GM21619 (cell line): ENCODE results near the gene MED12L.
A peak's percentile ranks its signal among the peaks of the same experiment; 100 is the strongest.
"Not testable (repeated sequence)": the region's sequence is repeated elsewhere in the genome, so short reads cannot be mapped to it uniquely, and the experiment has no call there.

Source experiments
- ATAC-seq: cut with Tn5 transposase; IDR thresholded peaks from one replicate; pipeline ENCODE4 v1.9.1; 2021; ENCODE audit not compliant: unreplicated experiment

MED12L gene

DNA sequence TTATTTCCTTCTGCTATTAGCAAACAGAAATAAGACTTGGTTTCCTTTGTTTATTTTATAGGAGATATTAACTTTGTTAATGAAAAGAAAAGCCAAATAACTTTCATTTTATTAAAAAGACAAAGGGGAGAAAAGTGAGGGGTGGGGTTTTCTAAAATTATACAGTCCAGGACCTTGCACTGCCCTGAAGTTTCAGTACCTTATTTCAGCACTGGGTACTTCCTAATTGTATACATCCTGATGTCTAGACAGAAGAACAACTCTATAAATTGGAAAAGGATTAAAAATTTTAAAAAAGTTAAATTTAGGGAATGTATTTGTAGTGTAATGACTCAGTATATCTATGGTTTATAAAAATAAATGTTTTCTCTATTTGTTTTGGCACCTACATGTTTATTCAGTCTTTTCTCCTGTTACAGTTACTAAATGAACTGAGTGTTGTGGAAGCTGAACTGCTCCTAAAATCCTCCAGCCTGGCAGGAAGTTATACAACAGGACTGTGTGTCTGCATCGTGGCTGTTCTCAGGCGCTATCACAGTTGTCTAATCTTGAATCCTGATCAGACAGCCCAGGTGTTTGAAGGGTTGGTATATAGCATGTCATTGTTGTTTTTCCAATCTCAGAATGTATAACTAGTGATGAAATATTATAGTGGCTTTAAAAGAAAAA is 271.5 kb downstream of the MED12L start:
- ATAC-seq = no peak

DNA sequence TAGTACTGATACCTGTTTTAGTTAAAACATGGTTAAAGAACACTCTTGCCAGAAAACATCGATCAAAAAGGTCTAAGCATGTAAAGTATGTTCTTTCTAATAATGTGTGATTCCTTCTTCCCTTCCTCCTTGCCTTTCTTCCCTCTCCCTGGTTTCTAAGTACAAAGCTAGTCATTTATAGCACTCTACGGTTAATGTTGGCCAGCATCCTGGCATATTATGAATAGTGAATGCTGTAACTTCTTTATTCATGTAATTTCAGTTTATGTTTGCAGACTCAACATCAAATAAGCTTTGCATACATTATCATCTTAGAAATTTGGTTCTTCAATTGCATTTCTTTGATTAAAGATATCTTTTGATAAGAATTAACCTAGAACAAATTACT is 272.0 kb downstream of the MED12L start:
- no peak for ATAC-seq

DNA sequence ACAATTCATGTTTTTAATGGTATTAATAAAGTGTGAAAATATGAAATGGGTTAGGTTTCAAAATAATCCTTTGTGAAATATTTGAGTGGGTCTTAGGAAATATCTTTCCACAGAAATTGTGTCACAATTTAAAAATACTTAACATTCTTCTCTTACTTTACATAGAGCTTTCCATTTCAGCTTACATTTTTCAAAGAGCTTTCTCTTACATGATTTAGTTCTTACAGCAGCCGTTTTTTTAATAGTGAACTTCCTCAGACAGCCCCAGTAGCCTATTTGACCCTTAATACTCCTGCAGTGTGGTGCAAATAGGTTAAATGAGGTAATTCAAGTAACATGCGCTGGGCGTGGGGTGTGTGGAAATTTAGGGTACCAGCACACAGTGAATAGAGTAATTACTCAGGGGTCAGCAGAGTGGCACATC is 277.3 kb downstream of the MED12L start:
- ATAC-seq = no peak

DNA sequence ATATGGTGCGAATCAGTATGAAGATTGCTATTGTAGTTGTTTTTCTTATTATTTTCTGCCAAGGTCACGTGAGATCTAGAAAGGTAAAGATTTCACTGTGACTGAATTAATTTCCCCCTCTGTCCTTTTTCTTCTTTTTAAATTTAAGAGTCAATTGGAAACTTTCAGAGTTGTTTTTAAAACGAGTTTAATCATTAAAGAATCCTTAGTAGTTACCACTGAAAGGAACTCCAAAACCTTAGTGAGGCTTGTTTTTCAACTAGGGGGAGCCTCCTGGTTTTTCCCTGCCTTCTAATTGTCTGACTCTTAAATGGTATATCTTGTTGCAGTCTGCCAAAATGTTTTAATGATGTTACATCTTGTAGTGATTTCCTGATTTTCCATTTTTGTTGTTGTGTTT is 281.5 kb downstream of the MED12L start:
- no peak for ATAC-seq

DNA sequence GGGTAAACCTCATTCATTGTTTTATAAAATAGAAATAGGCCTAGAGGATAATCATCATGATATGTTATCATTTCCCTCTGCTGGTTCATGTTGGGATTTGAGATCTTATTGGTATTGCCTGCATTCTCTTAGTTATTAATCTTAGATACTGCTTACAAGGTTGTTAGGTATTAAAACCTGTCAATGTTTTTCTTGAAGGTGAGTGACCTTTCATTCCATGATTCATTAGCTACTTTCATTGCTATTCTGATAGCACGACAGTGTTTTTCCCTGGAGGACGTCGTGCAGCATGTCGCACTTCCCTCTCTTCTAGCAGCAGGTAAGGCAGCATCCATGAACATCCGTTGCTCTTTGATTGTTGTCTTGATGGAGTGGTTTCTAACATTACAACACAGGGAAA is 282.0 kb downstream of the MED12L start:
- ATAC-seq = no peak

DNA sequence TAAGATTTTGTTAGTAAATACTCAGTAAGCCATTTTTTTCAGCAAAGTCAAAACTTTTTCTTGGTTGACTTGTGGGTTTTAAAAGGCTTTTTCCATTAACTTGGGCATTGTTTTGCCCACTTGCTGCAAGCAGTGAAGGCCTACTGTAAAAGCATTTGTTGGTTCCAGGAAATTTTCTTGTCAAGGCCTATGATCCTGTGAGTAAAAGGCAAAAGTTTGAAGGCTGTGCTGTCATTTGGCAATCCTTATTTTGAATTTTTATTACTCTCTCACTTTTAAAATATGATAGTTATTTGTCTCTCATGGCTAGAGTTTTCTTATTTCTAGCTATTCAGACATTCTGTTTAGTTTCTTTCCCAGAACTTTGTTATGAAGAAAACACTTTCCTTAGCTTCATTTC is 286.1 kb downstream of the MED12L start:
- ATAC-seq = no peak

DNA sequence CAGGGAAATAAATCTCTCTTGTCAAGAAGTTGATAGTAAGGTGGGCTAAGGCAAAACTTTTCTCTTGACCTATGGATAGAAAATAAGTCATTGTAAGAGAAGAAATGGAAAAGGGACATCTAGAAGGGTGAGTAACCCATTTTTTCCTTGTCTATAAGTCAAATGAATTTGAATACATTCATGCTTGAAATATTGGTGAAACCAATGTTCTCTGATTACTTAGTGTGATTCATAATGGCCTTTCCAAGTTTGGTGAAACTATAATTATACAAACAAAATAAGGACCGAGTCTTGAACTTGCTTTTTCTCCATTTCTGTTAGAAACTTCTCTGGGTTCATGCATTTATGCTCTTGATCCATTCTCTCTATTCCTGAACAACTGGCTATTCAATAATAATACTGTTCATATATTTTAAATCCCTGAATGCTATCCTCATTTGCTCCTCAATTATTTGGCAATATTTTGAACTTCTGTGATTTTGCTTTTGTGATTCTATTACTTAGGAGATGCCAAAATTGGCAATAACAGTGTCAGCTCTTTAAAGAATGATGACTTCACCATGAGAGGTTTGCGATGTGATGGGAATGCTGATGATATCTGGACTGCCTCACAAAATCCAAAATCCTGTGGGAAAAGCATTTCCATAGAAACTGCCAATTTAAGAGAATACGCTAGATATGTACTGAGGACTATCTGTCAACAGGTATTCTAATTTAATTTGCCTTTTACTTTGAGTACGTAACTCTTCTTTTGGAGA is 286.8 kb downstream of the MED12L start:
- ATAC-seq = no peak

DNA sequence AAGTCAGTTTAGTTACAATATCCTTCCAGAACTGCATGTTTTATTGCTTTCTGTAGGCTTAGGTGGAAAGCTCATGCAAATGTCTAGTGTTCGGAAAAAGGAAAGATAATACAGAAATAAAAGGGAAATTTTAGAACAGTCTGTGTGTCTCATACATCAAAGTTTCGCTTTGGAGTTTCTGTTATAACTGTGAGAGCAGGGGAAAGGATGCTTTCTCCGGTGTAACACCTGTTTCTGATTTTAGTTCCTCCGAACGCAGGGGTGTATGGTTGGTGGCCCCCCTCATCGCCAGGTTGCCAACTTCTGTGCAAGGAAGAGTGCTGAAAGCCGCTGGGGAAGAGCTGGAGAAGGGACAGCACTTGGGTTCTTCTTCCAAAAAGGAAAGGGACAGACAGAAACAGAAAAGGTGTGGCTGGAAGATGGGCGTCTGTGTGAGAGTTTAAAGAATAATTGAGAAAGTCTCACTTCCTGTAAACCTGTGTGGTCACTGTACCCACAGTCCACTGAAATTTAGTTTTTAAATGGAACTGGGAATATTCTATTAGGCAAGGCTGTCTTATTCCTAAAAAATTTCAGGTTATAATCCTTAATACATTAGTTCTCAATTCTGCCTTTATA is 292.4 kb downstream of the MED12L start:
- ATAC-seq = peak; percentile 47

DNA sequence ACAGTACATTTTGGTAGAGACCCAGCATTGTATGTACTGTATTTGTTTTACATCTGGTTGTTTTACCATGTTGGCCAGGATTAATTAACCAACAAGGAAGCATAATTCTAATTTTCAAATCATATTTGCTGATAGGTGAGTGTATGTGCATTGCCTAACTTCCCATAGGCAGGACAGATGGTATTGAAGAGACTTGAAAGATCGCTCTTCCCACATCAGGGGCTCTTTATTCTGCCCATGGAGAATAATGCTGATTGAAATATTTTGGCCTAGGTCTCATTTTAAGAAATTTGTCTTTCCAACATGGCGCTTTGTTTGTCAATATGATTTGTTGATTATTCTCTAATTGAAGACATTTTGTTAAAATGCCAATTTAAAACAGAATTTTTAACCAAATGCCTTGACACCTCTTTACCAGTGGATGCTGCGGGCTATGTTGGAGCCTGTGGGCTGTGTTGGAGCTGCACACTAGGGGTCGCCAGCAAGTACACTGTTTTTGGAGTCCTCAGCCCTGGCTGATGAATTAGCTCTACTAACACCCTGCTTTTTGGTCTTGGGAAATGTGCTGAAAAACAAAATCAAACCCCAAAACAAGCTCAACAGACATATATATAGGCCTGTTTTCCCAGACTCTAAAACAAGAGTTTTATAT is 293.7 kb downstream of the MED12L start:
- no peak for ATAC-seq

DNA sequence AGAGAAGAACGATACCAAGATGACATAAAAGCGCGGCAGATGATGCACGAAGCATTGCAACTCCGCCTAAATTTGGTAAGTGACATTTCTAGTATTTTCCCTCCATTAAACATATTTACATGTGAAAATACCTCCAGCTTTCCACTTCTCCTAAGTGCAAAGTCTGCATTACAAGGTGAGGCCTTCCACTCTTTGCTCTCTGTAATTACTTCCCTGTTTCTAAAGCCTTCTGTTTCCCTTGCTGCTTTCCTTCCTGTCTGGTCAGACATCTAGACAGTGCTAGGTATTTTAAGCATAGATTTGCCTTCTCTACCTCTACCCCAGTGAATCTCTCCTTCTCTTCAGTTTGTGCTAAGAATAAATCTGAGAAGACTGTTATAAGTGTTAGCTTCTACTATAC is 297.2 kb downstream of the MED12L start:
- peak; percentile 36 for ATAC-seq

DNA sequence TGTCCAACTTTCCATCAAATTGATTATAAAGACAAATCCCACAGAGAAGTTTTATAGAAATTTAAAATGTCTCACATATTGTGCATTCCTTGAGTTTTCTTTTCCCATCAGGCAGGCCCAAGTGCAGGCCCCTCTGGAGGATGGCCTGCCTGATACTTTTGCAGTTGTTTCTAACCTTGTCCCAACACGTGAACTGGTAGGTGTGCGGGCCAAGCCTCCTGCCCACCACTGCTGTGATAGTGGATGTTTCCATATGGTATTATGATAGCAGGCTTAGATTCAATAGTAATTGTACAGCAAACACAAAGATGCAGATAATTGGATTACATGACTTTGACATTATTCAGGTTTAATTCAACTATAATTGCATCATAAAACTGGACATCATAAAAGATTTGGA is 297.6 kb downstream of the MED12L start:
- ATAC-seq = no peak

DNA sequence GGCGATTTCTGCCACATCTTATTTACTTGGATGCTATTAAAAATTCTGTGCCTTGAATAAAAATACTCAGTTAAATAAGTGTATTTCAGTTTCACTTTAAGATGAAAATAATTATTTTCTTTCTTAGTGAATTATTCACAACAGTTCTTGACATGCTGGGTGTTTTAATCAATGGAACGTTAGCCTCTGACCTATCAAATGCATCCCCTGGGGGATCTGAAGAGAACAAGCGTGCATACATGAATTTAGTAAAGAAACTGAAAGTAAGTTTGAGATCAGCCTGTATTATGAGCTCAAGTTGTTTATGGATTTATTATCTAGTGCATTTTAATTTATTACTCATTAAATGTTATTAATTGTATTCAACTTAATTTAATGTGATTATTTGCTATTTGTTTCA is 298.5 kb downstream of the MED12L start:
- ATAC-seq = peak; percentile 57

DNA sequence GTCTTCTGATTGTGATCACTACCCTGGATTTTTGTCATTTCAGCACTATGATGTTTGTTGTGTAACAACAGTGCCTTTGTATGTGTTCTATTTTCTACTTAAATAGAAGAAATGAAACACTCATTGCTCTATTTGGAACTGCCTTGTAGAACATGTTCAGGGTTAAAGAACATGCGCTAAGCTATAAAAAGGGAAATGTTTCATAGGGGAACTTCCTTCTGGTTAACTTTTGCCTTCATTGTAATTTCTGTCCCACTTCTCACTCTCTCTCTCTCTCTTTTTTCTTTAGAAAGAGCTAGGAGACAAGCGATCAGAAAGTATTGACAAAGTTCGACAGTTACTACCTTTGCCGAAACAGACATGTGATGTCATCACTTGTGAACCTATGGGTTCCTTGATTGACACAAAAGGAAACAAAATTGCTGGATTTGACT is 299.3 kb downstream of the MED12L start, which contains the start of gene P2RY12:
P2RY12 (minus strand) TSS at position 13 of the 434 bp plus-strand sequence. CDS start 45,908 bp downstream, outside the sequence.
- ATAC-seq = peak; percentile 34

DNA sequence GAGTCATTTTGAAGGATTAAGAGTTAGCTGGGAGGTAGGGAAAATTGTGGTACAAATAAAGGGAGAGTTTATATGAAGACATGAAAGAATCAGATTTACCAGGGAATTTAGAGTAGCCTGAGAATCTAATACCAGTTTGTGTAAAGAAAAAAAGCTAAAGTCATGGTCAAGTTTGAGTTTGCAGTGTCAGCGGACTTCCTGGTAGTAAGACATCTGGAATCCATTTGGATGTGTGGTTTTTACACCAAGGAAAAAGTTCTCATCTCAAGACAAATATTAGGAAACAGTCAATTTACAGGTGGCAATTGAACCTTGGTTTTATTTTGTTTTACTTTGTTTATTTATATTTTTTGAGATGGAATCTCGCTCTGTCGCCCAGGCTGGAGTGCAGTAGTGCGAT is 300.6 kb downstream of the MED12L start:
- no peak for ATAC-seq

DNA sequence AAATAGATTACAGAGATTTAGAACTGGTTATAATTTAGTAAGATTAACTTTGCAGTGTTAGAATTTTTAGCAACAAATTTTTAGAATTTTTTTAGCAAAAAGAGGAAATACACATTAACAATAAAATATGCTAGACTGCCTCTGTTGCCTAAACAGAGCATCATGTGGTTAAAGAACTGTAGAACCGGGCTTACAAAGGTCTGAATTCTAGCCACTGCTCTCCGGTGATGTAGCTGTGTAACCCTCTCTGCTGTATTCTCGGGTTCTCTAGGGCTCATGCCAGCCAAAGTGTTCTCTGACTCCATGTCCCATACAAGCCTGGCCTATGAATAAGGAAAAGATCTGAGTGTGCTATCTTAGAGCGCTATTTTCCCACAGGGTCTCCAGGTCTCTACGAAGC is 302.0 kb downstream of the MED12L start:
- ATAC-seq = no peak

DNA sequence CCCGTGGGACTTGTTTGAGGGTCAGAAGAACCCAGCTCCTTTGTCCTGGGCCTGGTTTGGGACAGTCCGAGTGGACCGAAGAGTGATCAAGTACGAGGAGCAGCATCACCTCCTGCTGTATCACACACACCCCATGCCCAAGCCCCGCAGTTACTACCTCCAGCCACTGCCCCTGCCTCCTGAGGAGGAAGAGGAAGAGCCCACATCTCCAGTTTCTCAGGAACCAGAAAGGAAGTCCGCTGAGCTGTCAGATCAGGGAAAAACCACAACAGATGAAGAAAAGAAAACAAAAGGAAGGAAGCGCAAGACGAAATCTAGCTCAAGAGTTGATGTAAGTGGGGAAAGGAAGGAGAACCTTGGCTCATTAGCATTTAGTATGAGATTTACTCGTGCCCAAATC is 302.4 kb downstream of the MED12L start:
- no peak for ATAC-seq

DNA sequence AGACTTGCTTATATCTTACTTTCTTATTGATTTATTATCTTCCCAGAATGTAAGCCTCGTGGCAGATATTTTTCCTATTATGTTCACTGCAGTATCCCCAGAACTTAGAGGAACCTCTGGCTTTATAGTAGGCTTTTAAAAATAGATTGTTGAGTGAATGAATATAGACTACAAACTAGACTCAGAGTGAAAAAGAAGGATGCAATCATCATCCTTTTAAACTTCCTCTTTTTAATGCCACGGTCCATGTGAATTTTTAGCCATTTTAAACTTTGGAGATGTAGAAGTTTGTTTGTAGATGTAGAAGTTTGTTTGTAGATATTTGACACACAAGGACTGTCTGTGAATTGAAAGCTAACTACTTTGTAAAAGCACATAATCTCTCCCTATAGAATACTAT is 306.3 kb downstream of the MED12L start:
- ATAC-seq = no peak

DNA sequence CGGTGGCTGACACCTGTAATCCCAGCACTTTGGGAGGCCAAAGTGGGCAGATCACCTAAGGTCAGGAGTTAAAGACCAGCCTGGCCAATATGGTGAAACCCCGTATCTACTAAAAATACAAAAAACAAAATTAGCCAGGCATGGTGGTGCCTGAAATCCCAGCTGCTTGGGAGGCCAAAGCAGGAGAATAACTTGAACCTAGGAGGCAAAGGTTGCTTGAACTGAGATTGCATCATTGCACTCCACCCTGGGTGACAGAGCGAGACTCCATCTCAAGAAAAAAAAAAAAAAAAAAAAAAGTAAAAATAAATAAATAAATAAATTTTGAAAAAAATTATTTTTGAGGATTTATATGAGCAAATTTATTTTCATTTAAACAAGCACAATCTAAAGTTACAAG is 306.7 kb downstream of the MED12L start:
- ATAC-seq = not testable (repeated sequence)

DNA sequence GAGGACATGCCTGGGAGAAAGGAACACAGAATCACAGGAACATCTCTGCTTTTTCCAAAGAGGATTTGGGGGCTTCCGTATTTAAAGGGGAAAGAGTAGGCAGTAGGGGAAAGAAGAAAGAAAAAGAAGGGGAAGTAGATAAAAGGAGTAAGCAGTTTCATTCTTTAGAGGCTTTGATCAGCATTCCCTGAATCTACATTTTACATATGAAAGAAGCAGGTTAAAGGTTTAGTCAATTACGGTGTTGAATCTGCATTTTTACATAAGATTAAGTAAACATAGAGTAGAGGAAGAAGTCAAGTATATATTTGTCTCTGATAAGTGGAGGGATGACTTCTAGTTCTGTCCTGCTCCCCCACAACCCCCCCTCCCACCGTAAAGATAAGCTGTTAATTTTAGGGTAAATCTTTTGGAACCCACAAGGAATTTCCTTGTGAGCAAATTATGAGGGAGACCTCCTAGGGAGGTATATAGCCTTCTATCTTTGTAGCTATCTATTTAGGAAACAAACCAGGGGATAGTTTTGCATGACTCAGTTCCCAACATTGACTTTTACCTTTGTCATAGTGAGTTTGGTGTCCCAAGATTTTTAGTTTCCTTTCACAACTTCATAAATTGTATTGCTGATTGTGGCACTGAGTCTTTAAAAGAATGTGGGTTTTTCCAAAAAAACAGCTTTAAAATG is 307.8 kb downstream of the MED12L start:
- ATAC-seq = no peak

DNA sequence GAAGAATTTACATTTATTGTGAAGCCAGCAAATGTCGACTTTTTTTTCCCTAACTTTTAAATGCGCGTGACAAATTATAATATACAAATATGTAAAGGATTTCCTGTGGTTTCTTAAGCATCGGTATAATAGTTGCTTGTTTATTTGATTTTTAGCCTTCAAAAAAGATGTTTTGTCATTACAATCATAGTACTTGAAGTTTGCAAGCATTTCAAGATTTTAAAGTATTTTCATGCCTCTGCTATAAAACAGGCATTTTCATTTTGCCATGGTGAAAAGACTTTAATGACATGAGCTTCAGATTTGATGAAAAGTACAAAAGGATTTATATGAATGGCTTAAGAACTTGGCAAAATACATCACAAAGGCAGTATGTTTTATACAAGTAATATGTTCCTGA is 308.5 kb downstream of the MED12L start:
- ATAC-seq = no peak

DNA sequence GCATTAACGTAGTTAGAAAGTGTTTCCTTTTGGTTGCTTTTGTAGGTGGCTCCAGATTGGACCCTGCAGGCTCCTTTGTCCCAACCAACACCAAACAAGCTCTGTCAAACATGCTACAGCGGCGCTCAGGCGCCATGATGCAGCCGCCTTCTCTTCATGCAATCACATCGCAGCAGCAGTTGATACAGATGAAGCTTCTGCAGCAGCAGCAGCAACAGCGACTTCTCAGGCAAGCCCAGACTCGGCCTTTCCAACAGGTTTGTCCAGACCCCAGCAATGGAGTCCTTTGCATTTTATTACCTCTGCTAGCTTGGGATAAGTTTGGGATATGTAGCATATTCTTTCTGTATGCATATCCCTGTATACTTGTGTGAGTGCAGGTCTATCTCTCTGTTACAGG is 309.1 kb downstream of the MED12L start:
- ATAC-seq = no peak
